ENCODE data around the gene SLF2. TPM values are rescaled to one million over a fixed set of nuclear protein-coding genes. Genes with fewer than 3 reads are reported as not detected.

SLF2 gene
- total RNA-seq, 4 donors from 2014 or later: 34.1 to 47.9 (median 40.4) TPM

DNA sequence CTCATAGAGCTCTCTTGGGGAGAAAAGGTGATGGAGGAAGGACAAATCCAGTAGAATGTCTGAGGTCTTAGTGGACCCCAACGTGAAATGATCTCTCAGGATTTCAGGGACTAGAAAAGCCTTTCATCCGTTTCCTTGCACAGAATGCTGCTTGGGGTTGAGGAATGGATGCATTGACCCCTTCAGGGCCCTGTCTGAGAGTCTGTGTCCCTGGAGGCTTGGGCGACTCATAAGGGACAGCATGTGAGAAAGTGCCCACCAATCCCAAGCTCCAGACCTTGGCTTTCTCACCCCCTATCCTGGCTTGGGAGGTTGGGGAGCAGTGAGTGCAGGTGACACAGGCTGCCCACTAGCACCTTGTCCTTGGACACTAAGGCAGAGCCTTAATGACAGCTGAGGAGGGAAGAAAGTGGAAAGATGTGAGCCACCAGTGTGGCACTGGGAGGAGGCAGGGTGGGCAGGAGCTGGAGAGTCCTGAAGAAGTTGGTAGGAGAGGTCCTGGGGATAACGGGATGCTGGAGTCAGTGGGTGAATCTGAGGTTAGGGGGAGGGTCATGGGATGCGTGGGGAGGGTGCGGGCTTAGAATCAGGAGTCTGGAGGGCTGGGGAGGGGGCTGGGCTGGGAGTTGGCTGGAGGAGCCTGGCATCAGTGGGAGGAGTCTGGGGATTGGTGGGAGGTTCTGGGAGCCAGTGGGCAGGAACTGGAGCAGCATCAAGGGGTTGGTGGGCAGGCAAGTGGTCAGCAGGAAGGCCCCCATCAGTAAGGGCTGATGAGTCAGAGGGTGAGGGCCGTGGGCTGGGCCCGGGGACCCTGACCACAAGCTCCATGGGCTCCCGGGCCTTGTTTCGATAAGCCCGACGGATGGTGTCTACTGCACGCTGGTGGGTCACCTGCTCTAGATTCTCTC lies 95.4 kb downstream of the SLF2 start:
- TF ChIP-seq, protein P1, sequence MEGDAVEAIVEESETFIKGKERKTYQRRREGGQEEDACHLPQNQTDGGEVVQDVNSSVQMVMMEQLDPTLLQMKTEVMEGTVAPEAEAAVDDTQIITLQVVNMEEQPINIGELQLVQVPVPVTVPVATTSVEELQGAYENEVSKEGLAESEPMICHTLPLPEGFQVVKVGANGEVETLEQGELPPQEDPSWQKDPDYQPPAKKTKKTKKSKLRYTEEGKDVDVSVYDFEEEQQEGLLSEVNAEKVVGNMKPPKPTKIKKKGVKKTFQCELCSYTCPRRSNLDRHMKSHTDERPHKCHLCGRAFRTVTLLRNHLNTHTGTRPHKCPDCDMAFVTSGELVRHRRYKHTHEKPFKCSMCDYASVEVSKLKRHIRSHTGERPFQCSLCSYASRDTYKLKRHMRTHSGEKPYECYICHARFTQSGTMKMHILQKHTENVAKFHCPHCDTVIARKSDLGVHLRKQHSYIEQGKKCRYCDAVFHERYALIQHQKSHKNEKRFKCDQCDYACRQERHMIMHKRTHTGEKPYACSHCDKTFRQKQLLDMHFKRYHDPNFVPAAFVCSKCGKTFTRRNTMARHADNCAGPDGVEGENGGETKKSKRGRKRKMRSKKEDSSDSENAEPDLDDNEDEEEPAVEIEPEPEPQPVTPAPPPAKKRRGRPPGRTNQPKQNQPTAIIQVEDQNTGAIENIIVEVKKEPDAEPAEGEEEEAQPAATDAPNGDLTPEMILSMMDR (IDR thresholded peaks at IDR 0.05): no peak
- no peak for TF ChIP-seq POLR2A (IDR thresholded peaks at IDR 0.05)
- intact Hi-C loops (cut with DNase I): no loop called here
- WGBS, 2 donors: 67 to 76% methylated on average over 6 to 13 of the region's 13 CpGs
- Histone ChIP-seq H3K9me3 (no peaks in the 10 kb centered on the region), H3K4me1 (peaks cover 5 to 8% of the 10 kb centered on the region in 2 donors), H3K27ac (no peak overlapping the region), H3K4me3 (replicated peaks in 1 of 3) (no peak overlapping the region), H3K27me3 (no peaks in the 10 kb centered on the region), H3K36me3 (peaks cover 35 to 36% of the 10 kb centered on the region in 2 donors)
- DNase-seq: no peak

DNA sequence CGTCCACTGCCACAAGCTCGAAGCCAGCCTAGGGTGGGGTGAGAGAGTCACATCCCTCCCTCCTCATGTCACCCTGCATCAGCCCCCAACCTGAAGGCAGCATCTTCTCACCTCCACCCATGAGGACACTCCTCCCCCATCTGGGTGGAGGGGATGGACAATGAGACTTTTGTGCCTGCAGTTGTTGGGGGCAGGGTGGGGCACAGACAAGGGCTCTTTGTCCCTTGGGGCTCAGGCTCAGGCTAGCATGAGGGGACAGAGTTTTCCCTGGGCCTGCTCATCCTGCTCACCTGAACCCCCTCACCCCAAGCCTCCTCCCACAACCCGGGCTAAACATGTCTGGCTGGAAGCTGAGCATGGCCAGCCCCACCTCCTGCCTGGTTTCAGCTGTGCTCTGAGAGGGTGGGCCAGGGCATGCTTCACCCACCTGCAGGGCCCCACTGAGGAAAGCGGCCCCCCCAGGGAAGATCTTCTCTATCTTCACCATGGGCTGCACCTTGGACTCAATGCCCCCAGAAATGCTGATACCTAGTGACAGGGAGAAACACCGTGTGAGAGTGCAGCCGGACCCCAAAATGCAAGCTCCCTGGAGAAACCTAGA lies 96.2 kb downstream of the SLF2 start:
- Histone ChIP-seq H3K27me3 (no peaks in the 10 kb centered on the region), H3K36me3 (peaks cover 28 to 30% of the 10 kb centered on the region in 2 donors), H3K4me1 (peaks cover 7 to 10% of the 10 kb centered on the region in 2 donors), H3K4me3 (replicated peaks in 1 of 3) (no peak overlapping the region), H3K27ac (no peak overlapping the region), H3K9me3 (no peaks in the 10 kb centered on the region)
- intact Hi-C loops (cut with DNase I): no loop called here
- TF ChIP-seq, protein P1 (IDR thresholded peaks at IDR 0.05): no peak
- TF ChIP-seq POLR2A (IDR thresholded peaks at IDR 0.05): no peak
- no peak for DNase-seq
- WGBS, 2 donors: 78 to 96% methylated on average over 4 to 6 of the region's 6 CpGs

DNA sequence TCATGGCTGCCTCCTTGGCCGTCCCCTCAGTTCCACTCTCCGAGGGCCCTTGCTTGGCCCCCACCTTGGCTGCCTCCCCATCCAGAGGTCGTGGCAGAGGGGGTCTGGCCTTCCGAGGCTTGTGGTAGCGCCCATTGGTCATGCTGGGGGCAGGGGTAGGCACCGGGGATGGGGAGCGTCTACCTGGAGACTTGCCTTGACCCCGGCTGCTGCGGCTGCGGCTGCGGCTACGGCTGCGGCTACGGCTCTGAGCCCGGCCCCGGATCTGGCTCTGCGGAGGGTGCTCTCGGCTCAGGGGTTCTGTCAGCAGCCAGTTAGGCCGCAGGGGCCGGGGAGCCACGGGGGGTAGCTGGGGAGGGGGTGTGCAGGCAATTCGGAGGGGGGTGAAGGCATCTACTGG lies 97.6 kb downstream of the SLF2 start:
- no peak overlapping the region for H3K27ac ChIP-seq
- WGBS, 2 donors: 87 to 100% methylated on average over 4 to 14 of the region's 22 CpGs
- H3K9me3 ChIP-seq: no peaks in the 10 kb centered on the region
- H3K4me3 ChIP-seq (replicated peaks in 1 of 3): no peak overlapping the region
- peaks cover 20 to 21% of the 10 kb centered on the region in 2 donors for H3K36me3 ChIP-seq
- no peaks in the 10 kb centered on the region for H3K27me3 ChIP-seq
- TF ChIP-seq POLR2A (IDR thresholded peaks at IDR 0.05): no peak
- TF ChIP-seq, protein P1 (IDR thresholded peaks at IDR 0.05): no peak
- H3K4me1 ChIP-seq: peaks cover 7 to 10% of the 10 kb centered on the region in 2 donors
- DNase-seq: no peak
- intact Hi-C loops (cut with DNase I): no loop called here

DNA sequence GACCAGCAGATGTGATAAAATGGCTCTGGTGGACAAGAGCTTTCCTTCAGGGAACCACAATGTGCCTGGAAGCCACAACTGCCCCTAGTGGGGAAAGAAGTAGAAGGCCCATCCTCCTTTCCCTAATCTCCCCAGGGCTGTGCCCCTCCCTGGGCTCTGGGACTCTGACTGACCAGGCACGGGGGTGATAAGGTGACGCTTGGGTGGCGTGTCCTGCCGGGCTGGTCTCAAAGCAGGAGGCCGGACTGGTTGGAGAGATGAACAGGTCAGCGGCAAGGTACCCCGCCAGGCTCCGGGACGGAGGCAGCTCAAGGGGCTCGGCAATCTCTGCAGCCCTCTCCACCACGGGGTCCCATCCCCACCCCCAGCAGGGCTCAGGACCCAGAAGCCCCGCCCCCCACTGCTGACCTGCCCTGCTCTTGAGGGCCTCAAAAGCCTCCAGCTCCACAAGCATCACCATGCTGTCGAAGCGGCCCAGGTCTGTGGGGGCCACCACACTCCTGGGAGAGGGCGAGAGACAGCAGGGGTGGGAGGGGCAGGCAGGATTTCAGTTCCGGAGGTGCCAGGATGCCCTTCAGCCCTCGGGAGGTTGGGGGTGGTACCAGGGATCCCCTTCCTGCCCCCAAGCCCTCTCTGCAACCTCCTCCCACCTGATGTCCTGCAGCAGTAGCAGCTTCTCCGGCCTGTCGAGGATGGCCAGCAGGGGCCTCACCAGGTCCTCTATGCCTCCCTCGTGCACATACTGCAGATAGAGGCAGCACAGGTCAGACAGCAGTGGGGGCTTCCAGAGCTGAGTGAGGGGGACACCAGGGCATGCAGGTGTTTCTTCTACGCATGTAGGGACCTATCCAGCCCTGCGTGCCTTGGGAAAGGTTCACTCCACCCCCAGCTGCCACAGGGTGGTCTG lies 99.0 kb downstream of the SLF2 start:
- no peak for TF ChIP-seq POLR2A (IDR thresholded peaks at IDR 0.05)
- TF ChIP-seq, protein P1 (IDR thresholded peaks at IDR 0.05): no peak

More for the DNA sequence above, 99.0 kb downstream of the SLF2 start:
- intact Hi-C loops (cut with DNase I): loop anchor here (2.0 kb wide), 1 partner anchor 17 kb away; no protein-coding TSS in a partner anchor
- Histone ChIP-seq H3K27me3 (no peaks in the 10 kb centered on the region), H3K36me3 (peaks cover 6 to 7% of the 10 kb centered on the region in 2 donors), H3K4me1 (peaks cover 7 to 10% of the 10 kb centered on the region in 2 donors), H3K27ac (no peak overlapping the region), H3K4me3 (replicated peaks in 1 of 3) (no peak overlapping the region), H3K9me3 (no peaks in the 10 kb centered on the region)
- DNase-seq: no peak
- WGBS, 2 donors: 66 to 71% methylated on average over 6 to 11 of the region's 22 CpGs
